NCI-H748 (cell line): ENCODE results near the gene TMEM72.

ENCODE experiments used
- DNase-seq: peaks from one replicate; lab custom pipeline; 2025; ENCODE audit not compliant: unreplicated experiment; lab: John Stamatoyannopoulos, UW

TMEM72 gene

DNA sequence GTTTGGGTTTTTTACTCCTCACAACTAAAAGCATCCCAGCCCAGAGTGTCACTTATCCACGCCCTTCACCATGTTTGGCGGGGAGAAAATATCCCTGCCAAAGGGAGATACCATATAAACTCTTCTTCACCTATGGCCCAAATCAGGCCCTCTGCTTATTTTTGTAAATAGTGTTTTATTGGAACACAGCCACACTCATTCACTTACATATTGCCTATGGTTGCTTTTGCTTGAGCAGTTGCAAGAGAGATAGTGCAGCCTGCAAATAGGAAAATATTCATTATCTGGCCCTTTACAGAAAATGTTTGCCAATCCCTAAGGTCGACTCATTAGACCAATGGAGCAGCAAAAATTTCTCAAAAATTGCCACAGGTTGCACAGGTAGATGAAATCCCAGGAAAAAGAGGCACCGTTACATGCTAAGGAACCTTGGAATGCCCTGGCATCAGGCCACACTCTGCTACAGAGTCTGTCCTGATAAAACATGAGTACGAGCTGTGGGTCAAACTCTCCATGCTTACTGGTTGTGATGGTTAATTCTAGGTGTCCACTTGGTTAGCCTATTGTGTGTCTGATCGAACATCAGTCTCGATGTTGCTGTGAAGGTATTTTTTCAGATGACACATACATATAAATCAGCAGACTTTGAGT lies 40.6 kb downstream of the TMEM72 start:
- no peak for DNase-seq

GRCh38 chr10:44952779-44953231 lies 41.7 kb downstream of the TMEM72 start:
- no peak for DNase-seq

- no peak for DNase-seq
Observed at GRCh38 chr10:44954042-44954441, 42.9 kb downstream of the TMEM72 start.

DNA sequence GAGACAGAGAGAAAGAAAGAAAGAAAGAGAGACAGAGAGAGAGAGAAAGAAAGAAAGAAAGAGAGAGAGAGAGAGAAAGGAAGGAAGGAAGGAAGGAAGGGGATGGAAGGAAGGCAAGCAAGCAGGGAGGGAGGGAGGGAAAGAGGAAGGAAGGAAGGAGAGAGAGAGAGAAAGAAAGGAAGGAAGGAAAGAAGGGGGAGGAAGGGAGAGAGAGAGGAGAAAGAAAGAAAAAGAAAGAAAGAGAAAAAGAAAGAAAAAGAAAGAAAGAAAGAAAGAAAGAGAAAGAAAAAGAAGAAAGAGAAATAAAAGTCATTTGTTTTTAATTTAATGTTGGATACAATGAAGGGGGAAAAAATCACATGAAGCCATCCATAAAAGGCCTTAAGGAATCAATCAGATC lies 43.8 kb downstream of the TMEM72 start:
- no peak for DNase-seq

GRCh38 chr10:44955413-44956070 lies 44.4 kb downstream of the TMEM72 start:
- no peak for DNase-seq

- DNase-seq: no peak
Observed at GRCh38 chr10:44956226-44956625, 45.1 kb downstream of the TMEM72 start.

- DNase-seq: no peak
Observed at GRCh38 chr10:44956717-44957706, 45.9 kb downstream of the TMEM72 start.

DNA sequence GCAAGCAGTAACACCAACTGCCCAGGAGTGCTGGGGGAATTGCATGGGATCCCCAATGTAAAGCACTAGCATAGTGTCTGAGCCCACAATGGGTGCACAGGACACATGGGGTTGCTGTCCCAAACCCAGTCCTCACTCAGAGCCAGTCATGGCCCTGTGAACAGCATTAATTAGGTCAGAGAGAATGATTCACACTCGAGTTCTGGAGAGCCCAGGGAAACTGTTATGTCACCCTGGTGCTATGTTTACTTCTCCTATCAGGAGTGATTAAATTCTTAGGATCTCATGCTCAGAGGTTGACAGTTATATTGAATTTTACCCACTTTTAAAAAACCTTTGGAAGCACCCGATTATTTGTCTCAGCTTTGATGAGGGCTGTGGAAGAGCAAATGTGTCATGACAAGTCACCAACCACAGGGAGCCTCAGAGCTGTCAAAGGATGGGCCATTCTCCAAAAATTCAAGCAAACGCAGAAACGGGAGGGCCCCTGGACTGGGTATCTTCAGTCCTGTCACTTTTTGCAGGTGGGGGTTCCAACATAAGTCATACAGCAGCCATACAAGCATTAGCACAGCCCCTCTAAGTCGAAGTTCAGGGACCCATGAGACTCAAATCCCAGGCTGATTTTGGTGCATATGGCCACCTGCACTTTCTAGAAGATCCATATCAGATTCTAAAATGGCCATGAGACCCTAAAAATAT lies 47.2 kb downstream of the TMEM72 start:
- DNase-seq: no peak

DNA sequence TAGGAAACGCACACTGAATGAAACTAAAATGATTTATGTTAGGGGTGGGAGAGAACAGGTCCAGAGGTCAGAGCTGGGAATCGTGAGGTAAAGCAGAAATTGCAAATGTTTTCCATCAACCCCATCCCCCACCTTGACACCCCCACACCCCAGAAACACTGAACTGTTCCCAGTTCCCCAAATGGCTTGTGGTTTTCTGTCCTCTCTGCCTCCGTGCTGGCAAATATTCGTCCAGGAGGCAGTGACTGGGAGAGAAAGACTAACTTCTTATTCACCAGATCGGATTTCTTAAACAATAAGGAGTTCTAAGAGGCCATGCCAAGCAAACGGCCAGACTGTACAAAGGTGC lies 47.7 kb downstream of the TMEM72 start:
- DNase-seq: no peak

DNA sequence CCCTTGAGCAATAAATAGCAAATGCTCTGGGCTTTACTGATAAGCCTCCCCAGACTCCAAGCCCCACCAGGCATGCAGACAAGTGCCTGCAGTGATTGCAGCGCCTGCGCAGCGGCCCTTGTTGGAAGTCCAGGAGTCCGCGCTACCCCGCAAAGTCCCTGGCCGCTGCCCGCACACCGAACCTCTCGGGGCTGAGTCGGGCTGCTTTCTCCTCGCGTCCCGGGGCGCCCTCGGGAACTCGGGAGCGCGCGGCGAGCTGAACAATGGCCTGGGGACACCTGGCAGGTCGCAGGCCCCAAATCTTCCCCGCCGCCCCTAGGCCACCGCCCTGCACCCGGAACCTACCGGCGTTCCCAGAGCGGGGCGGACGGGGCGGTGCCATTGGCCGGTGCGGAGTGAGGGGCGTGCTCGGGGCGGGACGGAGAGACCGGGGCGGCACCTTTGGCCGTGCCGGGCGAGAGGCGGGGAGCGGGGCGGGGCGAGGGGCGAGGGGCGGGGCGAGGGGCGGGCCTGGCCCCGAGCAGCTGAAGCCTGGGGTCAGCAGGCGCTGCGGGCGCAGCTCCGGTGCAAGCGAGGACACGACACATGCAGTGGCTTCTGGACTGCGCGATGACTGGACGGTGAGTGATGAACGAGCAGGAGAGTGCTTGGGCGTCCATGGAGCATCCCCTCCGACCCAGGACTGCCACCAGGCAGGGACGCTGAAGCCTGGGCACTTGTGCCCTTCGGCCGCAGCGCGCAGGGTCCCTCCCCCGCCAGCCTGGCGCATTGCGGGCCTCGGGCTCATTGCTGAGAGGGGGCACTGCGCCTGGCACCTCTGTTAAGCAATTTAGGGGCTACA lies 48.3 kb downstream of the TMEM72 start, which contains the start of gene RASSF4:
RASSF4 (plus strand) TSS at position 556 of the 841 bp plus-strand sequence. CDS start 10,401 bp downstream, outside the sequence.
- DNase-seq: peak; percentile 78

- peak; percentile 30 for DNase-seq
Observed at GRCh38 chr10:44960088-44960460, 48.9 kb downstream of the TMEM72 start.

DNA sequence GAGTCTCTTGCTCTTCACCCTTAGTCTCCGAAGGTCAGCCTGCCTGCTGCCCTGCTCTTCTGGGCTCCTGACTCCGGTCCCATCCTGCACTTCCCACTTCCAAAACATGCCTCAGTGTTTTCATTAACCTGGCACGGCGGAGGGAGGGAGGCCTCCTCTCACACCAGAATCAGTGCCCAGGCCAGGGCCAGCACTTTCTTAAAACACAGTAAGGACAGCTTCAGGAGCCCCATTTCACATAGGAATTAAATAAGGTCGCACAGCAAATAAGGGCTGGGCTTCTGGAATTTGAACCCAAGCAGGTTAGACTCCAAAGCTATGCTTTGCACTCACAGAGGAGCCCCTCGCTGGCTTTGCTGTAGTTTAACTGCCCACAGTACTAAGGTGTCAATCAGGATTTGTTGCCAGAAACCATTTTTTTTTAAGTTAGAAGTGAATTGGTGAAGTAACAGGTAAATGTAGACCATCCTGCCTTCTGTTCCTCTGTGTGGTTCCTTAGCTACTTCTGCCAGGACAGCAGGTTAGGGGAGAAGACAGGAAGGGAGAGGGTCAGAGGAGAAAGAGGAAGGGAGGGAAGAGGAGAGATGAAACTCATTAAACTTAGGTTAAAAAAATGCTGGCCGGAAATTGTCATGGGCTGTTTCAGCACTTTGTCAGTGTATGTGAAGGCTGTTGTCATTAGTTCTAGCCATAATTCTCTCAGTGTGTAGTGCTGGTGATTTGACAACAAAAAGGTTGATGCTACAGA lies 49.5 kb downstream of the TMEM72 start:
- DNase-seq: no peak

DNA sequence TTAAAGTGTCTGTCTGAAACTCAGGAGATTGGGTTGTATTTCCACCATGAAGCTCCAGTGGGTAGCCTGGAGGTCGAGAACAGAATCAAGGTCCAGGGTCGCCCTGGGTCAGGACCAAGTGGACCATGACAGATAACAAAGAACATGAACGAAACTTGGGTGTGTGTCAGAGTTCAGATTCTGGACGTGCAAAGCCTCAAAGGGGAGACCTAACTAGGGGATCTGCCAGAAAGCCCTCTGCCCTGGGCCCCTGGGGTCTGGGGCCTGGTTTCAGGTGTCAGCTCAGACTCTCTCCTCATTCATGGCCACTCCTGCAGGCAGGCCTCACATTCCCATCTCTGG lies 50.1 kb downstream of the TMEM72 start:
- no peak for DNase-seq

DNA sequence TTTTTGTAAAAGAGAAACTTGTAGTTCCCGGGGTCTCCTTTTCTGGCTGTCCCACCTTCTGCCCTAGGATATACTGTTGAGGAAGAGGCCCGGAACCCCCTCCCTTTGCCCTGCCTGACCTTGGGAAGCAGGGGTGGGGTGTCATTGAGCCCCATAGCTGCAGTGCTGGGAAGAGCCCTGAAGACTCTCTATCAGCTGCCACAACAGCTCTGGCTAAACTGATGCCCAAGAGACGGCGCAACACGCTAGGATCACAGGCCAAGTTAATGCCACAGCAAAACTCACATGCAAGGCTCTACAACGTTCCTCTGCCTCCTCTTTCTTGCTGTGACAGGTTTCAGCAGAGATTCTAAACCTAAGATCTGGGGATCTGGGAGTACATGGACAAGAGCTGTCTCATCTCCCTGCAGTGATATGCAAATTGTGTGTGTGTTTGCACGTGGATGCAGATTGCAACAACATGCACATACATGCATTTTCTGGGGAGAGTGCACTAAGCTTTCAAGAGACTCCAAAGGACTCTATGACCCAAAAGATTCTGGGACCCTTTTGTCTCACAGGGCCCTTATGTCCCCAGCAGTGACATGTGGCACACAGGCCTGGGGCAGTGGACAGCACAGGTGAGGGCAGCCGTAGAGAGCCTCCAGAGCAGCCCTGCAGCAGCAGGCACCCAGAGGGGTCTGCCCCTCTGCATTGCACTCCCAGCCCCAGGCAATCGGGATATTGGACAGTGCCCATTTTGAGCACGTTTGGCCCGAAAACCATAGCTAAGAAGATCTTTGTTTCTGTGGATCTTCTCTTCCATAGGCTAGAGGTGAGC lies 51.0 kb downstream of the TMEM72 start:
- DNase-seq: no peak

DNA sequence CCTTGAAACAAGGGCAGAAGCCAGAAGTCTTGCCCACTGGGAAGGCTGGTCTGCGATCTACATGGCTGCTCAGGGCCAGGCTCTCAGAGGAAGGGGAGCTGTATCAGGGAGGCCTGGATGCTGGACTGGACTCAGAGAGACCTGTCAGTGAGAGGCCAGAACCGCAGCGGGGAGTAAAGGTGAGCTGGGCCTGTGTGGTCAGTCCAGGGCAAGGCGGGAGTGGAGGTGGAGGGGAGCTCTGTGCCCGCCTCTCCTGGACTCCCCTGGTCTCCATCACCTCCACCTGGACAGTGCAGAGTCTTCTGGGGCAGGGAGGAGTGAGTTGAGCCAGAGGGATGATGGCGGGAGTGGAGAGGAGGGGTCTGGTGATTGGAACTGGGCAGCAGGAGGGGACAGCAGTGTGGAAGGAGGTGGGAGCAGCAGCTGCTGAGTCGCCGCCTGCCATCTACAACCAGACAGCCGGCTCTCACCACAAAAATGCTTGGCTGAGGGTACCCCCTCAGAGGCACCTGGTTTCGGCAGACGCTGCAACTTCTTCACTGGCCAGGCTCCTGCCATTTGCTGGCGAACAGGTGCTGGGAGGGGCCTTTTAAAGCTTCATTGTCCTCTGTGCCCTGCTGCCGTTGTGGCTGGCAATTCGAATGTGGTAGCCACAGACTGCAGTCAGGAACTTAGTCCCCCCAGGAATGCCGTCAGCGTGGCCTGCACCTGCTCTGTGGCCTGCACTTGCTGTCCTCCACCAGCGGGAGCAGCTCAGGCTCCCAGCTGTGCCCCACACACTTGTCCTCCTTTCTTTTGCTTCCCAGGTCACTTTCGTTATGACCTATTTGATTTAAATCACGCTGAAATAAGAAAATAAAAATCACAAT lies 52.0 kb downstream of the TMEM72 start:
- DNase-seq: no peak

GRCh38 chr10:44963772-44964633 lies 52.9 kb downstream of the TMEM72 start:
- no peak for DNase-seq

DNA sequence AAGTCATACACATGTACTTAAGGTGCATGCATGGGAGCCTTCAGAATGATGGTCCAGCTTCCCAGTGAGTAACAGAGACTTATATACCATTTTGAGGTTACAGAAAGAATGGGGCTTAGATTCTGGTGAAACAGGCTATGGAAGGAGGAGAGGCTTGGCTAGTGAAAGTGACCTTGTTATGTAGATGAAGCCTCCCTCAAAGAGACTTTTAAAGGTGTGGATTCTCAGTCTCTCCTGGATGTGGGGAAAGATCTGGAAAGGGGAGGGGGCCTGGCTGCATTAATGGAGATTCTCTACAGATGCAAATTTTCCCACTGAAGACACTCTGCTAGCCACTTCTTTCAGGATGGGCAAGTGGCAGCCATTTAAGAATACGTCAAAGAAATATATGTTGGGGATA lies 54.0 kb downstream of the TMEM72 start:
- no peak for DNase-seq
